ENCODE measurements around the gene CTF1. TPM values are rescaled to one million over a fixed set of nuclear protein-coding genes. Genes with fewer than 3 reads are reported as not detected.

CTF1 gene
- total RNA-seq, 1 experiment from 2014 or later = 1.4 TPM

DNA sequence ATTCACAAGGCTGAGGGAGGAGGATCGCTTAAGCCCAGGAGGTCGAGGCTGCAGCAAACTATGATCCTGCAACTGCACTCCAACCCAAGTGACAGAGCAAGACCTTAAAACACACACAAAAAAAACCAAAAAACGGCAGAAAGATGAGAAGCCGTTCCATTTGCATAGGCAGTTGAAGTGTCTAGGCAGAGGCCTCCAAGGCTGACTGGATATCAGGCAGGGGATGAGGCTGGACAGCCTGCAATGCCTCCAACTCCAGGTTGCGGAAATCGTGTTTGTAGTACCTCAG is 25.0 kb downstream of the CTF1 start:
- Histone ChIP-seq H3K4me1 (ENCODE audit: control insufficient read depth in 1 of 2, insufficient read depth in 2 of 2, low read length in 2 of 2) (peaks cover 10 to 17% of the 10 kb centered on the region in 2 experiments; a peak in 3 of 4 replicates), H3K27me3 (ENCODE audit: insufficient read depth, low read length) (no peaks in the 10 kb centered on the region), H3K9me2 (ENCODE audit: insufficient read depth) (no peaks in the 10 kb centered on the region), H3K79me2 (ENCODE audit: insufficient read depth, low read length) (peaks cover 10% of the 10 kb centered on the region; the same call in 1 of the 2 replicates), H3K27ac (ENCODE audit: low read depth, low read length) (peak overlapping the region; percentile 92), H3K36me3 (ENCODE audit: control insufficient read depth in 1 of 2, insufficient read depth in 2 of 2, low read length in 2 of 2) (no peaks in the 10 kb centered on the region; a peak in 1 of 4 replicates), H3K9me3 (ENCODE audit: control insufficient read depth in 1 of 2, insufficient read depth in 1 of 2, low read depth in 1 of 2, low read length in 2 of 2) (no peaks in the 10 kb centered on the region), H3K4me2 (ENCODE audit: low read length) (peak overlapping the region; percentile 95), H3K4me3 (replicated peaks in 1 of 2; ENCODE audit: low read depth in 1 of 2, low read length in 2 of 2) (peak overlapping the region; percentile 62 to 97), H4K20me1 (ENCODE audit: insufficient read depth) (no peaks in the 10 kb centered on the region), H3K9ac (ENCODE audit: low read length) (peak overlapping the region; percentile 63; the same call in 1 of the 2 replicates), H2AFZ (ENCODE audit: low read depth, low read length, poor library complexity, severe bottlenecking) (no peak overlapping the region)
- intact Hi-C loops (cut with micrococcal nuclease) = loop anchor here (1.0 to 5.0 kb wide), 3 partner anchors 46 to 474 kb away; partner anchors contain the start of gene SEPHS2
- no peak for DNase-seq (ENCODE audit: low read depth, low spot score)
- TF ChIP-seq, protein P1, sequence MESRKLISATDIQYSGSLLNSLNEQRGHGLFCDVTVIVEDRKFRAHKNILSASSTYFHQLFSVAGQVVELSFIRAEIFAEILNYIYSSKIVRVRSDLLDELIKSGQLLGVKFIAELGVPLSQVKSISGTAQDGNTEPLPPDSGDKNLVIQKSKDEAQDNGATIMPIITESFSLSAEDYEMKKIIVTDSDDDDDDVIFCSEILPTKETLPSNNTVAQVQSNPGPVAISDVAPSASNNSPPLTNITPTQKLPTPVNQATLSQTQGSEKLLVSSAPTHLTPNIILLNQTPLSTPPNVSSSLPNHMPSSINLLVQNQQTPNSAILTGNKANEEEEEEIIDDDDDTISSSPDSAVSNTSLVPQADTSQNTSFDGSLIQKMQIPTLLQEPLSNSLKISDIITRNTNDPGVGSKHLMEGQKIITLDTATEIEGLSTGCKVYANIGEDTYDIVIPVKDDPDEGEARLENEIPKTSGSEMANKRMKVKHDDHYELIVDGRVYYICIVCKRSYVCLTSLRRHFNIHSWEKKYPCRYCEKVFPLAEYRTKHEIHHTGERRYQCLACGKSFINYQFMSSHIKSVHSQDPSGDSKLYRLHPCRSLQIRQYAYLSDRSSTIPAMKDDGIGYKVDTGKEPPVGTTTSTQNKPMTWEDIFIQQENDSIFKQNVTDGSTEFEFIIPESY (IDR thresholded peaks at IDR 0.05; ENCODE audit: extremely low read depth, insufficient replicate concordance, low read length) = no peak
- TF ChIP-seq, protein P2, sequence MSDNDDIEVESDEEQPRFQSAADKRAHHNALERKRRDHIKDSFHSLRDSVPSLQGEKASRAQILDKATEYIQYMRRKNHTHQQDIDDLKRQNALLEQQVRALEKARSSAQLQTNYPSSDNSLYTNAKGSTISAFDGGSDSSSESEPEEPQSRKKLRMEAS (IDR thresholded peaks at IDR 0.05) = no peak
- no peak for TF ChIP-seq EGR1 (IDR thresholded peaks at IDR 0.05; ENCODE audit: low read depth)
- TF ChIP-seq EZH2 (IDR thresholded peaks at IDR 0.05) = no peak
- no peak for TF ChIP-seq JUND (IDR thresholded peaks at IDR 0.05)
- TF ChIP-seq SRF (IDR thresholded peaks at IDR 0.05; ENCODE audit: low read depth) = no peak
- TF ChIP-seq SIN3A (IDR thresholded peaks at IDR 0.05; ENCODE audit: low read depth) = no peak
- TF ChIP-seq POLR2A (IDR thresholded peaks at IDR 0.05; ENCODE audit: borderline replicate concordance, extremely low read depth, insufficient read depth, insufficient read length) = no peak
- TF ChIP-seq POLR2AphosphoS5 (IDR thresholded peaks at IDR 0.05; ENCODE audit: low read depth, low read length) = no peak
- no peak for TF ChIP-seq EZH2phosphoT487 (IDR thresholded peaks at IDR 0.05; ENCODE audit: borderline replicate concordance)
- TF ChIP-seq SP1 (IDR thresholded peaks at IDR 0.05; ENCODE audit: low read depth) = no peak
- no peak for TF ChIP-seq CEBPB (IDR thresholded peaks at IDR 0.05; ENCODE audit: low read depth)
- no peak for TF ChIP-seq ZFX (IDR thresholded peaks at IDR 0.05)
- no peak for TF ChIP-seq TCF7L2 (IDR thresholded peaks at IDR 0.05; ENCODE audit: borderline replicate concordance, extremely low read depth, insufficient read depth, insufficient read length)
- TF ChIP-seq FOSL1 (IDR thresholded peaks at IDR 0.05; ENCODE audit: low read depth) = no peak
- TF ChIP-seq, protein P3, sequence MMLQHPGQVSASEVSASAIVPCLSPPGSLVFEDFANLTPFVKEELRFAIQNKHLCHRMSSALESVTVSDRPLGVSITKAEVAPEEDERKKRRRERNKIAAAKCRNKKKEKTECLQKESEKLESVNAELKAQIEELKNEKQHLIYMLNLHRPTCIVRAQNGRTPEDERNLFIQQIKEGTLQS (IDR thresholded peaks at IDR 0.05) = no peak
- TF ChIP-seq ELF1 (IDR thresholded peaks at IDR 0.05; ENCODE audit: borderline replicate concordance, low read depth) = no peak
- no peak for TF ChIP-seq YY1 (IDR thresholded peaks at IDR 0.05; ENCODE audit: extremely low read depth, insufficient replicate concordance, low read depth, low read length)
- no peak for TF ChIP-seq ZNF274 (IDR thresholded peaks at IDR 0.05; ENCODE audit: low read depth, low read length)
- no peak for TF ChIP-seq RAD21 (IDR thresholded peaks at IDR 0.05; ENCODE audit: low read depth)
- ChIA-PET POLR2A (no interaction called here), RAD21 (ENCODE audit: low non-redundant PET in 1 of 2, low total read pairs in 2 of 2, uncharacterized antibody in 2 of 2, unreplicated experiment in 2 of 2) (no interaction called here), CTCF (no interaction called here)
- no TSS peak for BruUV-seq (replicated peaks)
- no peak for ATAC-seq

All from HCT116 (cell line).